GM12891 (cell line): ENCODE data around the gene EMILIN2.

Source experiments
- PAX5 ChIP-seq: IDR thresholded peaks from 2 replicates; pipeline ENCODE4 v1.6.1; 2011; ENCODE audit warnings: low read length, moderate library complexity, mild to moderate bottlenecking; ENCODE audit not compliant: insufficient read depth, severe bottlenecking
- POLR2A ChIP-seq: IDR thresholded peaks from 2 replicates; pipeline ENCODE4 v1.6.1; 2011; ENCODE audit warnings: low read depth, low read length, control low read depth
- POLR2AphosphoS5 ChIP-seq: IDR thresholded peaks from 2 replicates; pipeline ENCODE4 v1.6.1; 2011; ENCODE audit warnings: low read depth, low read length, control low read depth
- POU2F2 ChIP-seq: IDR thresholded peaks from 2 replicates; pipeline ENCODE4 v1.6.1; 2011; ENCODE audit warnings: low read depth, mild to moderate bottlenecking, control low read depth, low read length, moderate library complexity
- SPI1 ChIP-seq: IDR thresholded peaks from 2 replicates; pipeline ENCODE4 v1.6.1; 2011; ENCODE audit warnings: low read depth, low read length, control low read depth
- TAF1 ChIP-seq: IDR thresholded peaks from 2 replicates; pipeline ENCODE4 v1.6.1; 2011; ENCODE audit warnings: low read depth, low read length, control low read depth

GRCh38 chr18:2920546-2921343, 73.9 kb downstream of the EMILIN2 start:
- TF ChIP-seq POLR2AphosphoS5 = no peak
- no peak for TF ChIP-seq POLR2A
- TF ChIP-seq SPI1 = no peak
- TF ChIP-seq TAF1 = no peak
- TF ChIP-seq PAX5 = no peak
- TF ChIP-seq POU2F2 = no peak
